Sciatic nerve (tissue), 2 donors: ENCODE measurements around the gene VPS52. TPM values are rescaled to one million over a fixed set of nuclear protein-coding genes. Genes with fewer than 3 reads are reported as not detected.
"Not testable (repeated sequence)": the region's sequence is repeated elsewhere in the genome, so short reads cannot be mapped to it uniquely, and the experiment has no call there.

ENCODE experiments used
- ATAC-seq: fragments of 200-7000 bp; cut with Tn5 transposase; one replicate; pipeline ENCODE4 v1.9.1; 2020; ENCODE audit warnings: mild to moderate bottlenecking, moderate library complexity
- DNase-seq: peaks from one replicate; pipeline ENCODE4 v3.0.0-alpha.2; 2020; ENCODE audit warnings: low spot score
- intact Hi-C: fragments of 100-400 bp; cut with DNase I; formaldehyde crosslinking; loops from one replicate; pipeline ENCODE4 v1.14.2; 2022
- total RNA-seq: library from RNA; stranded (reverse); fragmentation: NEBNext Ultra II Directional; extraction: Animal tissue kit (Norgen Biotek cat#: 25700); gene quantifications from one replicate; pipeline ENCODE4 v1.2.1, GENCODE V29; 2021
- donor health status: DM: no; HTN: no; CAD: no.
- donor health status: DM: no; HTN: no; CAD: no.

Gene VPS52
- total RNA-seq, 1 donor from 2014 or later = 50.0 TPM

GRCh38 chr6:33271117-33271467 is 584 bp downstream of the VPS52 start:
- intact Hi-C loops = no loop called here
- DNase-seq = no peak
- ATAC-seq = peak; percentile 12

DNA sequence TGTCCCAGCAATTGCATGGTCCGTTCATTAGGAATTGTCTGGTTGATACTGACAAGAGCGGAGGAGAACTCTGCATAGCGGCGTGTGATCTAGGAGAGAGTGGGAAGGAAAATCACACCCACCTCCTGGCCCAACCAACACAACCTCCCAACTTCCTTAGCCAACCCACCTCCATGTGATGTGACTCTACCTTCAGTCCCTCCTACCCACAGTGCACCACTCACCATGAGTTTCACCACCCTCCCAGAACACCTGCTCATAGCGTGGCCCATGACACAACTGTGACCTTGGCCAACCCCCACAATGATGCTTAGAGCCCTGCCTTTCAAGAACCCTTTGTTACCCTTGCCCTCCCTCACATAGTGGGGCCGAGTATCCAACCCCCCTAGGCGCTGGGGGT is 7.7 kb downstream of the VPS52 start:
- ATAC-seq (no peak), DNase-seq (no peak)
- intact Hi-C loops = no loop called here

- DNase-seq, intact Hi-C loops, ATAC-seq: not testable (repeated sequence)
Measured at GRCh38 chr6:33262490-33262889, 9.2 kb downstream of the VPS52 start.

DNA sequence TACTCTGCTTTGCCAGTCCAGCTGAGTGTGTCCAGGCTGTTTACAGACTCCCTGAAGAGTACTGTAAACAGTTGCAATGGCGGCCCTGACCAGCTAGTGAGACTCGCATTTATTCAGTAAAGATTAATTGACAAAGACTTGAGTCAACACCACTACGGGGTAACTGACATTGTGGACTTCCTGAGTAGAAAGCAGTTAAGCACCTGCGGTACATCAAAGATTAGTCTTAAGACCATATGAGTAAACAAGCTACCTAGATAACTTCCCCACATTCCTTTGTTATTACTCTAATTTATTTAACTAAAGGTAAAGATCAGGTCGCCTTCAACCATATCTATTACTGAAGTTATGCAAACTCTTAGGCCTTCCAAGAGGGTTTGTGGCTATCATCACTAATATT is 12.6 kb downstream of the VPS52 start:
- ATAC-seq = no peak
- intact Hi-C loops = no loop called here
- no peak for DNase-seq

DNA sequence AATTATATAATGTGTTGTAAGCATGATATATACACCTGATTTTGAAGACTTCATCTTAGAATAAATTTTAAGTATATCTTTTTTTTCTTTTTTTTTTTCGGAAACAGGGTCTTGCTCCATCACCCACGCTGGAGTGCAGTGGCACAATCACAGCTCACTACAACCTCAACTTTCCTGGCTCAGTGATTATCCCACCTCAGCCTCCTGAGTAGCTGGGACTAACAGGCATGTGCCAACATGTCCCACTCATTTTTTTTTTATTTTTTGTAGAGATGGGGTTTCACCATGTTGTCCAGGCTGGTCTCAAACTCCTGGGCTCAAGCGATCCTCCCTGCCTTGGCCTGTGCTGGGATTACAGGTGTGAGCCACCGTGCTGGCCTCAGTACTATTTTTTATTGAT is 17.1 kb downstream of the VPS52 start:
- DNase-seq (no peak), ATAC-seq (no peak)
- intact Hi-C loops = no loop called here

DNA sequence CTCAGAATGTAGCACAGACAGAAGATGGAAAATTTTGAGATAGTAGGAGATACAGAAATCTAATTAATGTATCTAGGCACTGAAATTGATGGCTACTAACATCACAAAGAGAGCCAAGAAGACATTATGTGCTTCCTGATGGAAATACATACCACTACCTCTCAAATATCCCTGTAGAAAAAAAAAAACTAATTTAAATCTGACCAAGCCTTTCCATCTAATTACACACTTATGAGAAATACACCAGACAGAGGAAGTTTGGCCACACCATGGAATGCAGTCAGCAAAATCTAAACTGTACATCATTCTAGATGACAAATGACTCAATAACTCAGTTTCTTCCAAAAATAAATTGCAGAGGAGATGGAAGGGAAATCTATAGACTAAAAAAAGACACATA is 18.9 kb downstream of the VPS52 start:
- DNase-seq = no peak
- ATAC-seq = no peak
- intact Hi-C loops = no loop called here

- intact Hi-C loops = no loop called here
- no peak for DNase-seq
Measured at GRCh38 chr6:33251395-33252012, 20.2 kb downstream of the VPS52 start.

DNA sequence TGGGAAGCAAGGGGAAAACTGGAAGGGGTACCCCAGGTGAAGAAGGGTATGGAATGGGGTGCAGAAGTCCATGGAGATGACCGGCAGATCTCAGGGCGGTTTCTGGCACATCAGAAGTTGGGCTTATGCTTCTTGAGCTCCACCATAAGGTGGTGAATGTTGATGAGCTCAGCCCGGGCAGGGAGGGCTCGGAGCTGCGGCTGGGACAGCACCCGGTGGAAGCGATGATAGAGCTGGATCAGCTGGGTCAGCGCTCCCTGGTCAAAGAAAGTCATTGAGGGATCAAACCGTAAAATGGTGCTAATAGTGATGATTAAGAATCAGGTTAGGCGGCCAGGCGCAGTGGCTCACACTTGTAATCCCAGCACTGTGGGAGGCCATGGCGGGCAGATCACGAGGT is 20.9 kb downstream of the VPS52 start:
- intact Hi-C loops = no loop called here
- DNase-seq (no peak), ATAC-seq (no peak)

More at GRCh38 chr6:33251395-33252012, 20.2 kb downstream of the VPS52 start:
- ATAC-seq = no peak

DNA sequence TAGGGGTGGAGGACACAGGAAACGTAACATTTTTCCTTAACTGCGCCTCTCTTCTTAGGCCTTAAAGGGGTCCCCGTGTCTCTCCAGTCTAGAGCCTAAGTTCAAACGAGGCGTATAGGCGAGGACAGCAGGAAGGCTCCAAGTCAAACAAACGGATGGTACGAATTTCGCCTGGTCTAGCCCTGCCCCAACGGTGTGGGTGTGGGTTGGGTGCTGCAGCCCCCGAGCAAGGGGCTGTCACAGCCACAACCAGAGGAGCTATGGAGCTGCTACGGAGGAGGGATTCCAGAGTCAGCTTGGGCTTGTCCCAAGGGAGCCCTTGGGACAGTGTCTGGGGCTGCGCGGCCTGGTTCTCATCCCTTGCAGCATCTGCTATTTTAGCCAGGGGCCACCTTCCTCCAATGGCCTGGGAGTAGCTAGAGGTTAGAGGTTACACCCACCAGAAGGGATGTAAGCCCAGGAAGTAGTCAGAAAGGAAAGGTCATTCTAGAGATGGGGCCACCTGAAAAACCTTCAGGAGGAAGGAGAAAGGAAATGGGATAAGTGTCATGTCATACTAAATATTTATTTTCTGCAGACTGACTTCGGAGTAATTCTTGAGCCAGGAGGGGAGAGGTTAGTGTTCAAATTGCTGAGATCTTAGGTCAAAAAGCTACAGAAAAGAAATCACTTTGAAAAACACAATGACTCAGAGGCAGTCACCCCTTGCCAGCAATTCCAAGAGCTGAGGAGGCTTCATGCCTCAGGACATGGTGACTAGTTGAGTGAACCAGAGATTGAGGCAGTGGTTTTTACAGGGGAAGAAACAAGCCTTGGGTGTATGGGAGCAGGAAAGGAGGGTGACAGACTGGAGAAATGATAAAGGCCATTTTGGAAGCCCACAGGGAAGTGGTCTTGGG is 21.7 kb downstream of the VPS52 start:
- no peak for DNase-seq
- intact Hi-C loops = loop anchor here (5.0 to 10.0 kb wide), 2 partner anchors 128 to 235 kb away; no protein-coding TSS in a partner anchor
- no peak for ATAC-seq

GRCh38 chr6:33248932-33249731 is 22.5 kb downstream of the VPS52 start:
- ATAC-seq (peak; percentile 97), DNase-seq (peak; percentile 97)
- intact Hi-C loops = loop anchor here (5.0 to 10.0 kb wide), 2 partner anchors 127 to 234 kb away; no protein-coding TSS in a partner anchor

DNA sequence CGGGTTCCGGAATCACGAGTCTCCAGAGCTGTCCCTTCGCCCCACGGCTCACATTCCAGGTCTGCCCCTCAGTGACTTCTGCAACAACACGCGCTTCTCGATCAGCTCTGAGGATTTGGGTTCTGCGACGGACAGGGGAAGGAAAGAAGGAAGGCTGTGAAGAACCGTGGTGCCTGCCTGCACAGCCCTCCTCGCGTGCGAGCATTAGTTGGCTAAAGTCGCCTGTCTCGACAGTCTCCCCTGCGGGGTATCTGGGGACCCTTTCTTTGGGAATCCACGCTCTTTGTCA is 23.1 kb downstream of the VPS52 start:
- DNase-seq (no peak), ATAC-seq (peak; percentile 25)
- intact Hi-C loops = loop anchor here (5.0 to 10.0 kb wide), 2 partner anchors 126 to 234 kb away; no protein-coding TSS in a partner anchor

- intact Hi-C loops = loop anchor here (5.0 to 10.0 kb wide), 2 partner anchors 126 to 233 kb away; no protein-coding TSS in a partner anchor
- peak; percentile 96 for DNase-seq
- ATAC-seq = peak; percentile 83
Measured at GRCh38 chr6:33247977-33248642, 23.6 kb downstream of the VPS52 start.

DNA sequence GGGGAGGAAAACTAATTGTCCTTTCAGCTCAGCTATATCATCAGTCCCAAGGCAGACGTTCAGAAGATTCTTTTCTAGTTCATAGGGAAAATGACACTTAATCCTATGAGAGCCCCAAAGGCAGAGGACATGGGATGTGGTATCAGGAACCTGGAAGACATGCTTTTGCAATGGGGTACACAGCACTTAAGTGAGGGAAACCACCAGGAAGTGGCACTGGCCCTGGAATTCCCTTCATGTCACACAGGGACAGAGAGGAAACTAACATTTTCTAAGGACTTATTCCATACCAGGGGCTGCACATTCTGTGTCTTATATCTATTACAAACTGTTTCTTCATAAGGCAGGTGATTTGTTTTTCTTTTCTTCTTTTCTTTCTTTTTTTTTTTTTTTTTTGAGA is 28.2 kb downstream of the VPS52 start:
- ATAC-seq (no peak), DNase-seq (no peak)
- intact Hi-C loops = loop anchor here (10.0 kb wide), 1 partner anchor 229 kb away; no protein-coding TSS in a partner anchor

DNA sequence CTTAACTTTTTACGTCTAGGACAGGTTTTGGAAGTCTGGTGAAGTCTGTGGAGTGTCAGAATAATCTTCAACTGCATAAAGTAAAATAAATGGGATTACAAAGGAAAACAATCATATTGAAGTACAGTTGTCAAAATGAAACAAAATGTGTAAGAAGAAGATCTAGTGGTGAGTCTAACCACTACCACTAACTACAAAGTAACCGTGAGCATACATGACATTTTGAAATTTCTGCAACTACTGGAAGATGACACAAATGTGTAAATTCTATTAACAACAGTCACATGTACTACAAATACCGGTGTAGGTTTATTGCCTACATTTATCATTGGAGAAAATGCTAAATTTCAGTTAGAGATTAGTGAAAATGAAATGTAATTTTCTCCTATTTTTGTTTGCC is 29.7 kb downstream of the VPS52 start:
- ATAC-seq (no peak), DNase-seq (no peak)
- intact Hi-C loops = loop anchor here (10.0 kb wide), 1 partner anchor 227 kb away; no protein-coding TSS in a partner anchor

- ATAC-seq = no peak
- intact Hi-C loops = no loop called here
Measured at GRCh38 chr6:33237741-33238140, 33.9 kb downstream of the VPS52 start.

GRCh38 chr6:33236852-33237251 is 34.8 kb downstream of the VPS52 start:
- DNase-seq = no peak

More at GRCh38 chr6:33237741-33238140, 33.9 kb downstream of the VPS52 start:
- DNase-seq = no peak

GRCh38 chr6:33236328-33236727 is 35.3 kb downstream of the VPS52 start:
- intact Hi-C loops = no loop called here
- no peak for ATAC-seq
- DNase-seq = no peak

More at GRCh38 chr6:33236852-33237251, 34.8 kb downstream of the VPS52 start:
- no peak for ATAC-seq
- intact Hi-C loops = no loop called here

GRCh38 chr6:33235221-33235634 is 36.4 kb downstream of the VPS52 start:
- no peak for ATAC-seq
- DNase-seq = no peak
- intact Hi-C loops = no loop called here
